NCI-H1930 (cell line): ENCODE measurements around the gene ZKSCAN7.
"Not testable (repeated sequence)": the region's sequence is repeated elsewhere in the genome, so short reads cannot be mapped to it uniquely, and the experiment has no call there.

Source experiments
- DNase-seq, 2 experiments: peaks; one replicate each; lab custom pipeline; 2025; lab: John Stamatoyannopoulos, UW

Gene ZKSCAN7

GRCh38 chr3:44577354-44577952 lies 22.5 kb downstream of the ZKSCAN7 start:
- not testable (repeated sequence) for DNase-seq

DNA sequence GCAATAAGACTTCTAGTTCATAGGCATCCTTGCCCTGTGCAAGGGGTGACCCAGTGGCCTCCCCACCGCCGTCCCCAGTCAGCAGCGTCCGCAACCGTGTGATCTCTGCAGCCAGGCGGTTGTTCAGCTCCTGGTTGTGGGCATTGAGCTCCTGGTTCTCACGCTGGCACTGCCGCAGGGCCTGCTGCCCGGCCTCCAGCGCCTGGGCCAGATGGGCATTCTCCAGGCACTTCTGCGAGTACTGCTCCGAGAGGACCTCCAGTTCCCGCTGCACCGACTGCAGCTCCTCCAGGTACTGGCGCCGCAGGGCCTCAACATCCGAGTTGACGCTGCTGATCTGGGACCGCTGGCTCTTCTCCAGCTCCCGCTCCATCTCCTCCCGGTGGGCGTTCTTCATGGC lies 23.3 kb downstream of the ZKSCAN7 start:
- DNase-seq: not testable (repeated sequence)

GRCh38 chr3:44578924-44579515 lies 24.0 kb downstream of the ZKSCAN7 start:
- not testable (repeated sequence) for DNase-seq

GRCh38 chr3:44579749-44580148 lies 24.8 kb downstream of the ZKSCAN7 start:
- DNase-seq: not testable (repeated sequence)

- DNase-seq: not testable (repeated sequence)
Observed at GRCh38 chr3:44580971-44581370, 26.0 kb downstream of the ZKSCAN7 start.

GRCh38 chr3:44584646-44585501 lies 29.9 kb downstream of the ZKSCAN7 start, which contains the start of gene ZNF660:
TSS of gene ZNF660 (plus strand) at chr3:44584964. CDS start at chr3:44594194, 9,230 bp downstream.
- peak; percentile 59 to 67 for DNase-seq

- DNase-seq: no peak
Observed at GRCh38 chr3:44596621-44597020, 41.6 kb downstream of the ZKSCAN7 start.

DNA sequence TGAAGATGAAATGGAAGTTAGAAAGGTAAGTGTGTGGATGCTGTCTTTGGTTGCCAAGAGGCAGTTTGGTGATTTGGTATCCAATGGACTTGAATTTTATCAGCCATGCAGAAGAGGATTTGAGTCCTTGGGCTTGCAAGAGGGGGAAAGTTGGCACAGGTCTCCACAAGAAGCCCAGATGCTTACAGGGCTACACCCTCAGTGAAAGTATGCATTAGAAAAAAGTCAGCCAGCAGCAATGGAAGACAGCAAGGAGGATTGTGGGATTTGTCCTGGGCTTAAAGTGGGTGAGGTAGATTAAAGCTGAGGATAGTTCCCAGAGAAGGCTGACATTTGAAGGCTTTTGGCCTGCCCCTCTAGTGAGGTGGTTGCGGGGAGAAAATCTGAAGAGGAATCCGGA lies 46.8 kb downstream of the ZKSCAN7 start:
- DNase-seq: no peak

GRCh38 chr3:44612678-44613077 lies 57.7 kb downstream of the ZKSCAN7 start:
- no peak for DNase-seq
